Prostate gland (tissue), 2 donors: Measurements from ENCODE around the gene NFATC4. TPM values are rescaled to one million over a fixed set of nuclear protein-coding genes. Genes with fewer than 3 reads are reported as not detected.

Source experiments
- DNase-seq: peaks from one replicate; pipeline ENCODE4 v3.0.0-alpha.2; 2019; ENCODE audit warnings: low spot score
- H3K27ac ChIP-seq, 2 donors: fragments of 200-600 bp; sonication (generic); 2 replicates each; pipeline ENCODE4 v1.5.1; 2017 to 2019
- H3K27me3 ChIP-seq: fragments of 200-600 bp; sonication (generic); replicated peaks from 2 replicates; pipeline ENCODE4 v1.5.1; 2019; ENCODE audit not compliant: insufficient read depth
- H3K36me3 ChIP-seq, 2 donors: fragments of 200-600 bp; sonication (generic); 1 replicate in 1 of 2; 2 replicates in 1 of 2; pipeline versions ENCODE4 v1.5.1 to v1.8.1; 2017 to 2019
- H3K4me1 ChIP-seq: fragments of 200-600 bp; sonication (generic); replicated peaks from 2 replicates; pipeline ENCODE4 v1.5.1; 2019
- H3K4me3 ChIP-seq, 2 donors: fragments of 200-600 bp; sonication (generic); 2 replicates each; pipeline ENCODE4 v1.5.1; 2017 to 2019
- H3K9me3 ChIP-seq: fragments of 200-600 bp; sonication (generic); 2 replicates; pipeline ENCODE4 v1.5.1; 2017
- CTCF ChIP-seq, 4 experiments: fragments of 200-600 bp in 2 of 4; fragments of 450-650 bp in 2 of 4; sonication (generic) in 2 of 4; IDR thresholded peaks; 1 replicate in 3 of 4; 2 replicates in 1 of 4; pipeline ENCODE4 v1.5.1; 2016 to 2019; ENCODE audit warnings: antibody characterized with exemption in 4 of 4, mild to moderate bottlenecking in 2 of 4, moderate library complexity in 2 of 4
- POLR2A ChIP-seq: fragments of 450-650 bp; IDR thresholded peaks from one replicate; pipeline ENCODE4 v1.6.1; 2016; ENCODE audit warnings: antibody characterized with exemption, mild to moderate bottlenecking
- POLR2AphosphoS5 ChIP-seq: sonication (generic); formaldehyde crosslinking; IDR thresholded peaks from one replicate; pipeline ENCODE4 v1.6.1; 2017; ENCODE audit warnings: antibody characterized with exemption
- WGBS: methylation state at CpG from one replicate; pipeline ENCODE4 v1.1.5; 2018; 5-methylcytosine and 5-hydroxymethylcytosine counted together
- intact Hi-C: fragments of 100-400 bp; cut with DNase I; formaldehyde crosslinking; loops from one replicate; pipeline ENCODE4 v1.14.2; 2022
- total RNA-seq, 2 donors: library from RNA; depleted of rRNA; stranded (reverse); fragments of >200 nt; gene quantifications; one replicate each; pipeline ENCODE4 v1.1.0, GENCODE V29; 2016

The NFATC4 gene
- total RNA-seq, 2 donors from 2014 or later, result 6.3 to 41.1 TPM

GRCh38 chr14:24422261-24422660 is 54.3 kb downstream of the NFATC4 start:
- Histone ChIP-seq H3K27ac (no peak overlapping the region), H3K9me3 (no peaks in the 10 kb centered on the region), H3K4me3 (no peak overlapping the region), H3K4me1 (no peaks in the 10 kb centered on the region), H3K36me3 (no peaks in the 10 kb centered on the region), H3K27me3 (no peaks in the 10 kb centered on the region)
- DNase-seq, result no peak
- intact Hi-C loops, result no loop called here
- TF ChIP-seq POLR2AphosphoS5 (no peak), CTCF (IDR thresholded peaks at IDR 0.05) (no peak), POLR2A (no peak)
- 73% methylated on average over 4 of the region's 4 CpGs for WGBS

DNA sequence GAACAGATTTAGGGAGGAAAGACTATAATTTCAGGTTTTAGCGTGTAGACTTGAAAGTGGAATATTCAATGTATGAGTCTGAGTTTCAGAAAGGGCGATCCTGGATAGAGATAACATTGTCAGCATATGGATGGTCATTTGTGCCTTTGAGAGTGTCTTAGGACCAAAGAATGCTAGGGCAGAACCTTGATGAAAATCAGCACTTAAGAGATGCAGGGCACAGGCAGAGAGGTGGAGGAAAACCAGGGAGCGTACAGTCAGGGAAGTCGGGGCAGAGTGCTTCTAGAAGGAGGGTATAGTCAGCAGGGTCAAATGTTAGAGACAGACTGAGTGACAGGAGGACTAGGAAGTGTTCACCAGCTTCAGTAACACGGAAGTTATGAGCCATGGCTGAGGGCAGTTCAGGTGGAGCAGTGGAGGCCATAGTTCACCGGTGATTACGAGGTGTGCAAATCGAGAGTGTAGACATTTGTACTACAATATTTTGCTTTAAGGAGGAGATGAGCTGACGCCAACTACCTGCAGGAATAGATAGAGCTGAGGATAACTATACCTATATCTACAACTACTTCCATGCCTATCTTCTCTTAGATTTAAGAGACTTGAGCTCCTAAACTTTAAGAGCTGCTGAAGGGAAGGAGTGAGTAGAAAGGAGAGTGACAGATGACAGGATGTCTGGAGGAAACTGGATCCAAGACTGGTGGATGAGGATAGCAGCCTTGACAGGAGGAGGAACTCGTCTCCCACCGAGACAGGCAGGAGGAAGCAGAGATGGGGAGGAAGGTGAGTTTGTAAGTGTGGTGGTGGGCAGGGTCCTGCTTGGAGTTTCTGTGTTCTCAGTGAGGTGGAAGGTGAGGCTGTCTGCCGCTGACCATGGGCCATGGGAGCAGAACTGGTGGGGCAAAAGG is 55.0 kb downstream of the NFATC4 start:
- no peak overlapping the region for H3K4me3 ChIP-seq
- H3K4me1 ChIP-seq, result no peaks in the 10 kb centered on the region
- H3K27me3 ChIP-seq, result no peaks in the 10 kb centered on the region
- no peak overlapping the region for H3K27ac ChIP-seq
- intact Hi-C loops, result no loop called here
- no peak for DNase-seq
- TF ChIP-seq CTCF (IDR thresholded peaks at IDR 0.05) (no peak), POLR2A (no peak), POLR2AphosphoS5 (no peak)
- no peaks in the 10 kb centered on the region for H3K9me3 ChIP-seq
- 78% methylated on average over 12 of the region's 12 CpGs for WGBS
- H3K36me3 ChIP-seq, result no peaks in the 10 kb centered on the region

DNA sequence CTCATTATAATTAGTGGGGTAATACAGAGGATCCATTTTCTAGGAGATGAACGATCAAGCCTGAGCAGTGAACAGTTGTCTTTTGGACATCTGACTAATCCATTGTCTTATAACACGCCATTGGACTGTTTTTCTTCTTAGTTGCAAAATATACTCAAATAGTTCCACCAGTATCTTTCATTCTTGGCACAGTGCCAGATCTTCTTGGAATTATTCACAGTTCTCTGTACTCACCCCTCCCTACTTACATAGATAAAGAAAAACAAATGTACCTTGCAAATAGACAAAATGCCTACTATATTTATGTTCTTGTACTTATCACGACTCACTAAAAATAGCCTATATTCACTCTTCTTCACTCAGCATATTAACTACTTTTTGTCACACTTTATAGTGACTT is 57.7 kb downstream of the NFATC4 start:
- DNase-seq, result no peak
- Histone ChIP-seq H3K9me3 (no peaks in the 10 kb centered on the region), H3K36me3 (no peaks in the 10 kb centered on the region), H3K27me3 (no peaks in the 10 kb centered on the region), H3K4me3 (no peak overlapping the region), H3K4me1 (no peaks in the 10 kb centered on the region), H3K27ac (no peak overlapping the region)
- intact Hi-C loops, result no loop called here
- WGBS, result 19% methylated on average over 3 of the region's 3 CpGs
- TF ChIP-seq CTCF (IDR thresholded peaks at IDR 0.05) (no peak), POLR2A (no peak), POLR2AphosphoS5 (no peak)

- no peak overlapping the region for H3K27ac ChIP-seq
- intact Hi-C loops, result no loop called here
- no peak overlapping the region for H3K4me3 ChIP-seq
- no peaks in the 10 kb centered on the region for H3K27me3 ChIP-seq
- no peaks in the 10 kb centered on the region for H3K36me3 ChIP-seq
- TF ChIP-seq POLR2AphosphoS5 (no peak), POLR2A (no peak)
- DNase-seq, result no peak
- H3K9me3 ChIP-seq, result no peaks in the 10 kb centered on the region
- WGBS, result 78% methylated on average over 2 of the region's 2 CpGs
- no peaks in the 10 kb centered on the region for H3K4me1 ChIP-seq
These were observed 58.3 kb downstream of the NFATC4 start for GRCh38 chr14:24426150-24426911.

DNA sequence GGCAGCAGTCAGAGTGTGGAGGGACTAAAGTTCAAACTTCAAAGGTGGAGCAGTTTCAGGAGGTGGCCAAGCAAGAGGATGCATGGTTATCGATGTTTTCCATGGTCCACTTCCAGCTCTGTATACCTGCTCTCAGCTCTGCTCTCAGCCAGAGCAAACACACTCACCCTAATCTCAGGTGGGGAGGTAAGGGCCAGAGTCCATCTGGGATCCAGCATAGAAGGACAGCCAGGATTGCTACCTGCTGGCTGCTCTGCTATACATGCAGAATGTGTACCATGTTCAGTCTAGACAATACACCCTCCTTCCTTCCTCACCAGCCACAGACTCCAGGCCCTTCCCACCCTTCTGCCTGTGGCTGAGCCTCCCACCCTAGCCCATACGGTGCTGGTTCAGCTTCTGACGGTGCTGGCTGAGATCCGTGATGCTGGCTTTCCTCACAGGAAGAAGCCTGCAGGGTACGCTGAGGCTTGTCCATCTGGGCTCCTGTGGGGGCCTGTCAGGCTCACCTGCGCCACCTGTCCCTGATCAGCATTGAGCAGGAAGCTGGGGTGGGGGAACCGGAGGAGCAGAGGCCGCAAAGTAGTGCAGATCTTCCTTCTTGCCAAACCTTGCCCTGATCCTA is 59.0 kb downstream of the NFATC4 start:
- DNase-seq, result no peak
- intact Hi-C loops, result no loop called here
- peaks cover 6% of the 10 kb centered on the region for H3K4me1 ChIP-seq
- no peaks in the 10 kb centered on the region for H3K36me3 ChIP-seq
- H3K27me3 ChIP-seq, result no peaks in the 10 kb centered on the region
- H3K9me3 ChIP-seq, result no peaks in the 10 kb centered on the region
- H3K4me3 ChIP-seq, result no peak overlapping the region
- no peak for TF ChIP-seq POLR2A
- no peak for TF ChIP-seq CTCF (IDR thresholded peaks at IDR 0.05)
- no peak overlapping the region for H3K27ac ChIP-seq
- 39% methylated on average over 8 of the region's 8 CpGs for WGBS
